Kidney epithelial cell (primary cell): Measurements from ENCODE around the gene PRKCSH. TPM values are rescaled to one million over a fixed set of nuclear protein-coding genes. Genes with fewer than 3 reads are reported as not detected.

Experiments used
- DNase-seq: peaks from one replicate; pipeline ENCODE4 v3.0.0-alpha.2; 2010; ENCODE audit warnings: low read depth
- H3K27me3 ChIP-seq: 2 replicates; pipeline ENCODE4 v1.6.0; 2011; ENCODE audit warnings: low read length; ENCODE audit not compliant: control insufficient read depth, insufficient read depth
- H3K36me3 ChIP-seq: 2 replicates; pipeline ENCODE4 v1.5.1; 2011; ENCODE audit warnings: low read length; ENCODE audit not compliant: control insufficient read depth, insufficient read depth
- H3K4me3 ChIP-seq: 2 replicates; pipeline ENCODE4 v1.5.1; 2011; ENCODE audit warnings: low read depth, mild to moderate bottlenecking, control low read depth, low read length
- total RNA-seq: library from RNA; depleted of rRNA; stranded (reverse); fragments of >200 nt; gene quantifications from 2 replicates; pipeline ENCODE4 v1.2.3, GENCODE V29; 2015
- TF ChIP-seq, protein P1 (sequence below): IDR thresholded peaks from 2 replicates; pipeline ENCODE4 v1.5.1; 2011; ENCODE audit warnings: mild to moderate bottlenecking, moderate library complexity, low read length, control low read depth, inconsistent platforms; ENCODE audit not compliant: insufficient read depth, poor library complexity, severe bottlenecking

PRKCSH gene
- total RNA-seq, 1 donor from 2014 or later, result 269 TPM

DNA sequence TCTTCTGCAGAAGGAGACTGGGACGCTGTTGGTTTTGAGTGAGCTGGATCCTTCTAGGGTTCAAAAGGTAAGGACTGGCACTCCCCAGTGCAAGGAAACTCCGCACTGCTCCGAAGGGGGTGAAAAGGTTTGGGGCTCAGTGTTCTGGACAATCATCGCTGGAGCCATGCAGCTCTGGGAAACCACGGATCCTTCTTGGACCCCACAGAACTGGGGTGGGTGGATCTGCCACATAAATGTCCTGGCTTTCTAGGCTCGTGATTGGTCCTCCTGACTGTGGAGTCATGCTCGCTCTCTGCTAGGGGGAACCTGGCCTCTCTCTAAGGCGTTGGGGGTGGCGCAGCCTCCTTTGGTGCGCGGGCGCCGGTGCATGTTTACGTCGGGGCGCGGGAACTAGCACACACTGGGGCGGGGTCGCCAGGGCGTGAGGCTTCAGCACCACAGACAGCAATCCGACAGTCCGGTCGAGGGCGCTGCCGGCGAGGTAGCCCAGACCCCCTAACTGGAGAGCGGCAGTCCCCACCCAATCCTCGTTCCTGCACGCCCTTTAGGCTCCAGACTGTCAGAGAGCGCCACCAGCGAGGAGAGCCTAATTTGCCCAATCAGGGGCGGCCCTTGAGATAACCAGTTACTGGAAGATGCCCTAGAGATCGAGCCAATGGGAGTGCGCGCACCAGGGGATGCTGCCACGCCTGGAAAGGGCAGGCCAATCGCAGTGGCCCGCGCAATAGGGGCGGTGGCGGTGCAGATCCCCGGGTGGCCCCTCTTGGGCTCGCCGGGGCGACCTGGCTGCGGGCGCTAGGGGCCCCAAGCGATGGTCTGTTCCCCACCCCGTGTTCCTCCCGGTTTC is 46.3 kb downstream of the PRKCSH start:
- H3K4me3 ChIP-seq, result peak overlapping the region; percentile 26
- H3K27me3 ChIP-seq, result peaks cover 53% of the 10 kb centered on the region
- TF ChIP-seq, protein P1, sequence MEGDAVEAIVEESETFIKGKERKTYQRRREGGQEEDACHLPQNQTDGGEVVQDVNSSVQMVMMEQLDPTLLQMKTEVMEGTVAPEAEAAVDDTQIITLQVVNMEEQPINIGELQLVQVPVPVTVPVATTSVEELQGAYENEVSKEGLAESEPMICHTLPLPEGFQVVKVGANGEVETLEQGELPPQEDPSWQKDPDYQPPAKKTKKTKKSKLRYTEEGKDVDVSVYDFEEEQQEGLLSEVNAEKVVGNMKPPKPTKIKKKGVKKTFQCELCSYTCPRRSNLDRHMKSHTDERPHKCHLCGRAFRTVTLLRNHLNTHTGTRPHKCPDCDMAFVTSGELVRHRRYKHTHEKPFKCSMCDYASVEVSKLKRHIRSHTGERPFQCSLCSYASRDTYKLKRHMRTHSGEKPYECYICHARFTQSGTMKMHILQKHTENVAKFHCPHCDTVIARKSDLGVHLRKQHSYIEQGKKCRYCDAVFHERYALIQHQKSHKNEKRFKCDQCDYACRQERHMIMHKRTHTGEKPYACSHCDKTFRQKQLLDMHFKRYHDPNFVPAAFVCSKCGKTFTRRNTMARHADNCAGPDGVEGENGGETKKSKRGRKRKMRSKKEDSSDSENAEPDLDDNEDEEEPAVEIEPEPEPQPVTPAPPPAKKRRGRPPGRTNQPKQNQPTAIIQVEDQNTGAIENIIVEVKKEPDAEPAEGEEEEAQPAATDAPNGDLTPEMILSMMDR, result no peak
- DNase-seq, result no peak
- no peaks in the 10 kb centered on the region for H3K36me3 ChIP-seq

DNA sequence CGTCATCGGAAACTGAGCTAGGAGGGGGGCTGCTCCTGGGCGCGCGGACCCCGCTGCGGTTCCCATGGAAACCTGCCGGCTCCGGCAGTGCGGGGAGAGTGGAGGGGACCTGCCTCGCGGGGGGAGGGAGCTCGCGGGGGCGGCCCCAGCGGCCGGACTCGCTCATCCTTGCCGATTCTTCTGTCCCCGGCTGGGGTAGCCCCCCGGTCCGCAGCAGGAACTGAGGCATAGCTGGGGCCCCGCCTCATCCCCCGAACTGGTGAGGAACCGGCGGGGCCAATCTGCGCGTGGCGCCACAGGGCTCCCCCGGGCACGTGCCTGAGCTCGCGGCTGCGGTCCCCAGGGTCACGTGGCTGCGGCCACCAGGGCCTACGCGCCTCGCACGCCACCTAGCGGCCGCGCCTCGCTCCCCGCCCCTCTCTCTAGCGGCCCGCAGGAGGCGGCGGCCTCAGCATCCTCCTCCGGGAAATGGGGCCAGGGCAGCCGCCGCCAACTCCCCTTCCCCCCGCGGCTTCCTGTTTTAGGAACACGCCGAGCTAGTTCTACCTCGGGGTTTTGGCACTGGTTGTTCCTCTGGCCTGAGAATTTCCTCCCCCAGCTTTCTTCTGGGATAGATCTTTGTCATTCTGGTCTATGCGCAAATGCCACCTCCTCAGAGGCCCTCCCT is 47.1 kb downstream of the PRKCSH start:
- H3K27me3 ChIP-seq, result peaks cover 53% of the 10 kb centered on the region
- DNase-seq, result no peak
- H3K4me3 ChIP-seq, result peak overlapping the region; percentile 26
- H3K36me3 ChIP-seq, result no peaks in the 10 kb centered on the region
- TF ChIP-seq, protein P1, result peak; percentile 47

DNA sequence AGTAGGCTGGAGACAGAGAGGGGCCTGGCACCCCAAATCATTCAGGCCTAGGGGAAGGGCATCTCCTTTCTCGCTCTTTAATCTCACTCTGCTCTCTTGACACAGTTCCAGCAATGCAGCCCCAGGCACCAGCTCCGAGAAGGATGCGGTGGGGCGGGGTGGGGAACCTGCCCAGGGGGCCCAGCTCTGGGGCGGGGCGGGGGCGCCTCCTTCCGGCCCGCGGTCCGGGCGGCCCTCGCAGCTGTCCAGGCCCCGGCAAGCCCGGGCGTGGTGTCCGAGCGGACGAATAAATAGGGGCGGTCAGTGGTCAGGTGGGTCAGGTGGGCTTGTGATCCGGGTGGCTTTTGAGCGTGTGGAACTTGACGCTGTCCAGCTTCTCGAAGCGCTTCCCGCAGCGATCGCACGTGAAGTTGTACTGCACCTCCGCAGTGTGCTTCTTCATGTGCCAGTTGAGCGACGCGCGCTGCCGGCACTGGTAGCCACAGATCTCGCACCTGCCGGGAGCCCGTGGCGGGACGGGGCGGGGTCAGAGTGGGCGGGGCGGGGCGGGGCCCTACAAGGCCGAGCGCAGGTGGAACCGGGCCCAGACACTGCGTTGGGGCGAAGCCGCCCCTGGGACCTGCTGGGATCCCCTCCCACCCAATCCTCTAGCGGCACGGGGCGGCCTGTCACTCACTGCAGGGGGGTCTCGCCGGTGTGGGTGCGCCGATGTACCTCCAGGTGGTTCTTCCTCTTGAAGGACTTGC is 48.1 kb downstream of the PRKCSH start:
- H3K27me3 ChIP-seq, result peaks cover 46% of the 10 kb centered on the region
- no peak for DNase-seq
- no peaks in the 10 kb centered on the region for H3K36me3 ChIP-seq
- TF ChIP-seq, protein P1, result no peak
- H3K4me3 ChIP-seq, result no peak overlapping the region

DNA sequence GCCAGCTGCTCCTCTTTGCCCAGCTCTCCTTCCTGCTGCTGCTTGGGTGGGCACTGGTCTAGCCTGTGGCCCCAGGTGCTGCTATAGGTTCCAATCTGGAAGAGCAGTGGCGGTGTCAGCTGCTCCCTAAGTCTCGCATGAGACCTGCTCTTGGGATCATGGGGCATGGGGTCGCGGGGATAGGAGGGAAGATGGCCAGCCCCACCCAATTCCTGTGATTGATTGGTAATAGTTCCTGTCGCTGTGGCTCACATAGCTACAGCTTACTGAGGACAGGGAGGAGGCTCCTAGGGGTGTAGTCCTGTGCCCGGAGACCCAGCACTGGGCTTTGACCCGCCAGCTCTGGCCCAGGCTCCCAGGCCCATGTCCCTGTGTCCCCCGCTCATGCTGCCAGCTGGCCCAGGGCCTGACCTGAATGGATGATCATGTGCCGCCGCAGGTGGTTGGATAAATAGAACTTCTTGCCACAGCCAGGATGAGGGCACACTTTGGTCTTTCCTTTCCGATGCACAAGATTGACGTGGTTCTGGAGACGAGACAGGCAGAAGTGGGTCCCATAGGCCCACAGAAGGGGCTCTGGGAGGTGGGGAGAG is 49.9 kb downstream of the PRKCSH start:
- peaks cover 28% of the 10 kb centered on the region for H3K27me3 ChIP-seq
- H3K36me3 ChIP-seq, result no peaks in the 10 kb centered on the region
- TF ChIP-seq, protein P1, result no peak
- DNase-seq, result no peak
- H3K4me3 ChIP-seq, result no peak overlapping the region

DNA sequence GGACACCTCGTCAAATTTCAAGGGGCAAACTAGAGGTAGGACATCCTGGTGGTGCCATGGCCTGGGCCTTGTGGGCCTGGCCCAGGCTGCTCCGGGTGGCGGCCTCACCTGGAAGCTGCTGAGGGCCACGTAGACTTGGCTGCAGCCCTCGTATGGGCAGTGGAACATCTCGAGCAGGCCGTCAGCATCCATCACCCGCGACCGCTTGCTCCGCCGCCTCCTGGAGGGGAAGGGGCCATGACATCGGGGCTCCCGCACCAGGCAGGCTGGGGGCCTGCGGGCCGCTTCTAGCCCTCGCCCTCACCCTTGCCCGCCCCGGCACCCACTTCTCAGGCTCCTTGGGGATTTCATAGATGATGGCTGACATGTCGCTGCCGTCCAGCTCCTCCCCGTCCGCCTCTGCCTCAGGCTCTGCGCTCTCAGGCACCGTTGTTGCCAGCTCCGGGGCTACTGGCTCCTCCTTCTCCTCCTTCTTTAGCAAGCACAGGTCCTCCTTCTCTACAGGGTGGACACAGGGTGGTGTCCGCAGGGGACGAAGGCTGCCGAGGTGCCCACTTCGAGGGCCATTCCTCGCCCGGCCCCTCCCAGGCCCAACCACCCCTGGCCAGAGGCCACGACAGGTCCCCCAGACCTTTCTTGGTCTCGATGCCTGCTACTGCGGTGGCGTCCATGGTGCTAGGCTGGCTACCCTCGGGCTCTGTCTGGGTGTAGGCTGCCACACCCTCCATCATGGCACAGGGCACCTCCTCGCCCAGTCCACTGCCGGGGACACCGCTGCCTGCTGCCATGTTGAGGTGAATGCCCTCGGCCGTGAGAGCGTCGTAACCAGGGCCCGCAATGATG is 51.4 kb downstream of the PRKCSH start:
- DNase-seq, result no peak
- TF ChIP-seq, protein P1, result no peak
- Histone ChIP-seq H3K27me3 (peaks cover 12% of the 10 kb centered on the region), H3K36me3 (no peaks in the 10 kb centered on the region), H3K4me3 (no peak overlapping the region)
